NOMO-1 treated with dmso at 0.1 percent for 144 hours (cell line): ENCODE data around the gene ZNF331.

Source experiments
- DNase-seq: peaks from one replicate; lab custom pipeline; 2025; ENCODE audit not compliant: unreplicated experiment; lab: John Stamatoyannopoulos, UW

ZNF331 gene

DNA sequence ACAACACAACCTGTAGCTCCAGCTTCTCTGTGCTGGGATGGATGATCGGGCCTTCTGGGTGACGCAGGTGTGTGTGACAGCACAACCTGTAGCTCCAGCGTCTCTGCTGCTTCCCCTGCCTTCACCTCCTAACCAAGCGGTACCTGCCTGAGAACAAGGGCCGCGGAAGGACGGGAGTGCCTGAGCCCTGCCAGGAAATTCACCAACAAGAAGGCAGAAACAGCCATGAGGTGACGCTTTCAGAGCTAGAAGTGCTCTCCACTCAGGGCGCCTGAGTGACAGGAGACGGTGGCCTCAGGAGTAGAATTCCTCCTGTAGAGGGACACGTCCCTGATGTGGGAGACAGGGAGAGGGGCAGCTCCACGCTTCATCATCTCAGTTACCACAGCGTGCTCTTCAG is 17.4 kb downstream of the ZNF331 start:
- DNase-seq, result no peak

DNA sequence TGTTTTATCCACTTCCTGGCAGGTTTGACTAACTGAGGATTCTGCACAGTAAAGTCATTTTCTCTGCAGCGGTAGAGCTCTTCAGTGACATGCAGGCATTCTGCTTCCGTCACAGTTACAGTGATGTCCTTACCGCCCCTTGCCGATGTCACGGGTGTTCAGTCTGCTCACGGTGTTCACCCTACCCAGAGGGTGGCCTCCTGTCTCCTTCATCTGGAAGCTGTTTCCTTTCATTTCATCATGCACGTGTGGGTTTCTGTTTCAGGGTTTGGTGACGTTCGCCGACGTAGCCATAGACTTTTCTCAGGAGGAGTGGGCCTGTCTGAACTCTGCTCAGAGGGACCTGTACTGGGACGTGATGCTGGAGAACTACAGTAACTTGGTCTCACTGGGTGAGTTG is 33.4 kb downstream of the ZNF331 start:
- DNase-seq, result no peak

DNA sequence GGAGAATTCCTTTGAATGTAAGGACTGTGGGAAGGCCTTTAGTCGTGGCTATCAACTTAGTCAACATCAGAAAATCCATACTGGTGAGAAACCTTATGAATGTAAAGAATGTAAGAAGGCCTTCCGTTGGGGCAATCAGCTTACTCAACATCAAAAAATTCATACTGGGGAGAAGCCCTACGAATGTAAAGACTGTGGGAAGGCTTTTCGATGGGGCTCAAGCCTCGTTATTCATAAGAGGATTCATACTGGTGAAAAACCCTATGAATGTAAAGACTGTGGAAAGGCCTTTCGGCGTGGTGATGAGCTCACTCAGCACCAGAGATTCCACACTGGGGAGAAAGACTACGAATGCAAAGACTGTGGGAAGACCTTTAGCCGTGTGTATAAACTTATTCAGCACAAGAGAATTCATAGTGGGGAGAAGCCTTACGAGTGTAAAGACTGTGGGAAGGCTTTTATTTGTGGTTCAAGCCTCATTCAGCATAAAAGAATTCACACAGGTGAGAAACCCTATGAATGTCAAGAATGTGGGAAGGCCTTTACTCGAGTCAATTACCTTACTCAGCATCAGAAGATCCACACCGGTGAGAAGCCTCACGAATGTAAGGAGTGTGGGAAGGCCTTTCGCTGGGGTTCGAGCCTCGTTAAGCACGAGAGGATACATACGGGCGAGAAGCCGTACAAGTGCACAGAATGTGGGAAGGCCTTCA is 39.2 kb downstream of the ZNF331 start:
- DNase-seq, result no peak

DNA sequence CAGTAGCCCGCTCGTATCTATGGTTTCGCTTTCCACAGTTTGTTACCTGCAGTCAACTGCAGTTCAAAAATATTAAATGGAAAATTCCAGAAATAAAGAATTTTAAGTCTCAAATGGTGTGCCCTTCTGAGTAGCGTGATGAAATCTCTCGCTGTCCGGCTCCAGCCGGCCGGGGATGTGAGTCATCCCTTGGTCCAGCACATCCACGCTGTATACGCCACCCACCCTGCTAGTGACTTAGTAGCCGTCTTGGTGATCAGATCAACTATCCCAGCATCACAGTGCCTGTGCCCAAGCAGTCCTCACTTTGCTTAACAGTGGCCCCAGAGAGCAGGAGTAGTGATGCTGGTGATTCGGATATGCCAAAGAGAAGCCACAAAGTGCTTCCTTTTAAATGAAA is 40.0 kb downstream of the ZNF331 start:
- no peak for DNase-seq

DNA sequence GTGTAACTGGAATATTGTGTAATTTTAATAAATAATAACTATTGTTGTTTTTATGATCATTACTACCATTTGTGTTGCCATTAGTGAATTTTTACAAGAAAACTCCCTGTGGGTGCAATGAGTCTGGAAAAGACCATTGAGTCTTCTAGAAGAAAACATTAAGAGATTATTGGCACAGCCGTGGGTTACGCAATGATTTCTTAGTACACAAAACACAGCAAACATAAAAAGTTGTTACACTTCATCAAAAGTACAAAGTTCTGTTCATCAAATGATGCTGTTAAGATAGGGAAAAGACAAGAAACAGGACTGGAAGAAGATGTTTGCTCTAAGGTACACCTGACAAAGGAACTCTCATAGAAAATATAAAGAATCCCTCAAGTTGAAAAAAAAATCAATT is 41.6 kb downstream of the ZNF331 start:
- no peak for DNase-seq

DNA sequence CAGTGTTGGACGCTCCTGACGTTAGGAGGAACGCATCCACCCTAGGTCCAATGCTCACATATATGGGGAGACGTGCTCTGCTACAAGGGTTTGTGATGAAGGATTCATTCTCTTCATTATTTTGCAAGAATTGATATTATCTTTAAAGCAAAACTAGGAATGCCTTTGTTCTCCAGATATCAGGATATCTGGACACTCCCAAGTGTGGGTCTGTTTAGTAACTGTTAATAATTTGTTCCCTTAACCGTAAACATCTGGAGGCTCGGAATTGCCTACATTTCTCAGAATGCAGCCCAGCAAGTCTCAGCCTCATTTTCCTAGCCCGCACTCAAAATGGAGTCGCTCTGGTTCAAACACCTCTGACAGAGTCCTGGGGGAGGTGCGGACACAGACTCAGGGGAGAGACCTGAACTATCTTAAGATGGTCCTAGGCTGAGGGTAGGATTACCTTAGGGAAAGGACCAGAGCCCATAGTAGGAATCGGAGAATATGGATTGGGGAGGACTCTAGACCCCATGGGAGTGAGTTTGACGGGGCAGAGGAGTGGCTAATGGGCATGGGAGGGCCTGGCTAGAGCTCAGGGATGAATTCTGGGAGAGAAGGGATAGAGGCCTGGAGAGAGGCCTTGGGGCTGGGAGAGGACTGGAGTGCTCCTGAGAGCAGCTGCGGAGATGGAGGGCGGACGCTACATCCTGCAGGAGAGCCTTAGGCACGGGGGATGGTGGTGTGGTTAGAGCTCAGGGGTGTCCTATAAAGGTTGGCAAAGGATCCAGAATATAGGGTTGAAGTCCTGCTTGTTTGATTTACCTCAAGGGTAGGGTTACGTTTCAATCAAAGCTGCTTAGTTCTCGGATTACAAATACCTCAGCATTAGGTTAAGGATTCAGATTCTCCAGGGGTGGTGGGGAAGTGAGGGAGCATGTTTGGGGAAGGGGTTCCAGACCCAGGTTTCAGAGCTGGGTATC is 43.2 kb downstream of the ZNF331 start:
- DNase-seq, result no peak

DNA sequence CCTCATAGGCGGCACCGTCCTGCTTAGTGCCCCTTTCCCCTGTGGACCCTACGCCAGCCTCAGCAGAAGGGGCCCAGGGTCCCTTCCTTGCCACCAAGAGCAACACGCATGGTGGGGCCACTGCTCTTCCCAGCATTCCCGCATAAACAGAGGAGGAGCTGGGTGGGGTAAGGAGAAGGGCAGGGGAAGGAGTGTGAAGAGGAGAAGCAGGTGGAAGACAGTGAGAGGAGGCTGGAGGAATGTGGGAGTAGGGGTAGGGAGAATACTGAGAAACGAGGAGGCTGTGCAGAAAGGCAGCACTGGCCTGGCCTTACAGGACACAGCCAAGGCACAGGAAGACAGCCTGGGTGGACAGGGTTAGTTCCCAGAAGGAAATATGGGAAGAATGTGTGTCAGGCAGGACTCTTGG is 43.9 kb downstream of the ZNF331 start:
- no peak for DNase-seq

DNA sequence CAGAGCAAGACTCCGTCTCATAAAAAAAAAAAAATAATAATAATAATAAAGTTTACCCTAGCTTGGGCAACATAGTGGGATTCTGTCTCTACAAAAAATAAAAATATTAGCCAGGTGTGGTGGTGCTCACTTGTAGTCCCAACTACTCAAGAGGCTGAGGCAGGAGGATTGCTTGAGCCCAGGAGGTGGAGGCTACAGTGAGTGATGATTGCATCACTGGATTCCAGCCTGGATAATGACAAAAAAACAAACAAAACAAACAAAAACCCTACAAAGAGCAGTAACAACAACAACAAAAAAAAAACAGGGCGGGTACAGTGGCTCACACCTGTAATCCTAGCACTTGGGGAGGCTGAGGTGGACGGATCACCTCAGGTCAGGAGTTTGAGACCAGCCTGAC is 45.2 kb downstream of the ZNF331 start:
- DNase-seq, result no peak

DNA sequence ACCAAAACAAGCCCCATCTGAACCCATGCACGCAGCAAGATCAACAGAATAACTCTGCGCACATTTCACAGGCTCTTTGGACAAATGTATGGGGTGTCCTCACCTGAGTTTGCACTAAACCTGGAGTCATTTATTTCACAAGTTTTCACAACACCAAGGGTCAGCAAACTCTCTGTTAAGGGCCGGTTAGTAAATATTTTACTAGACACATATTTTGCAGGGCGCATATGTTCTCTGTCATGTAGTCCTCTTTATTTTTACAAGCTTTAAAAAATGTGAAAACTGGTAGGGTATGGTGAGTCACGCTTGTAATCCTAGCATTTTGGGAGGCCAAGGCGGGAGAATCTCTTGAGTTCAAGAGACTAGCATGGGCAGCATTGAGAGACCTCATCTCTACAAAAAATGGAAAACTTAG is 48.3 kb downstream of the ZNF331 start:
- no peak for DNase-seq

DNA sequence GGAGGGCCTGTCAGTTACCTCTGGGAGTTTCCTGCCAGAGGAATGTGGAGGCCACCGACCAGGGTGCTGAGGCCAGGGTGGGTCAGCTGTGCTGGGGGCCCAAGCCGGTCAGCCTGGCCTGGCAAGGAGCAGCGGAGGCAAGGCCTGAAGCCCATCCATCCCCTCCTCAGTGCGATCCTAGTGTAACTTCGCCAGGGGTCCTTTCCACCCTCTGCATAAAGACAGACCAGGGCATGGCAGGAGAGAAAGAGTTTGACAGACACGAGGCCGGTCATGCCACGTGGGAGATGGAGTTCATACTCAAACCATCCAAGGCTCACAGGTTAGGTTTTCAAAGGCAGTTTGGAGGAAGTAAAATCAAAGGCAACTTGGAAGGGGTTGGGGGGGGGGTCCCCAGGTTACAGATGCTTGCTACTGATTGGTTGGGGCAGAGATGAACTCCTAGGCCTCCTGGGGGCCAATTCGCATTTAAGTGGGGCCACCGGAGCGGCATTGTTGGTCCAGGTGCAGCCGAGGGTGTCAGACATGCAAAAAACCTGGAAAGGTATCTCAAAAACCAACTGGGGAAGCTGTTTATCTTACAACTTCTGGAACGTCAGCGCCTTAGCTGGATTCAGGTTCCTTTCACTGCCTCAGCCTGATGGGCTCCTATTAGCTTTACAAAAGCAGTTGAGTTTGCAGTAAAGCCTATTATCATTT is 57.0 kb downstream of the ZNF331 start:
- no peak for DNase-seq

DNA sequence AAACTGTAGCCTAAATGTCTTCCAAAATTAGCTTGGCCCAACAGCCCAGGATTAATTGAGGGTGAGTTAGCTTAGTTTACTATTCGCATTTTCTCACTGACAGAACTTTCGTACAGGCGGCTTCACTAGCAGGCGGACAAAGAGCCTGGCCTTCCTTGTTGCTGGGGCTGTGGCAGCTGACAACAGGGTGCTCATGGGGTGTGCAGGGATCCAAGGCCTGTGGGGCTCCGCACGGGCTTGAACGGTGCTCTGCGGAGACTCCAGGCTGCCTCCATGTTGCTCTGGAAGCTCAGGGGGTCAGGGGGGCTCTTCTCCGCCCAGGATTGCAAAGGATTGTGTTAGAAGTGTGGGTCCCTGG is 57.5 kb downstream of the ZNF331 start:
- no peak for DNase-seq

DNA sequence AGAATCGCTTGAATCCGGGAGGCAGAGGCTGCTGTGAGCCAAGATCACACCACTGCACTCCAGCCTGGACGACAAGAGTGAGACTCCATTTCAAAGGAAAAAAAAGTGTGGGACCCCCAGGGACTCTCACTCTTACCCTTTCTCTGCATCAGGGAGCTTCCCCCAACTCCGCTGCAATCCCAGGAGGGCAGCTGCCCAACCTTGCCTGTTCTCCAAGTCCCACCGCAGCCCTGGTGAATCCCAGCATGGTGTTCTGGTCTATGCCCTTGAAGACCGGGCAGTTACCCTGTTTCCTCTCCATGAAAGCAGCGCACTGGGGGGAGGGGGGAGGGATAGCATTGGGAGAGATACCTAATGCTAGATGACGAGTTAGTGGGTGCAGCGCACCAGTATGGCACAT is 58.1 kb downstream of the ZNF331 start:
- DNase-seq, result no peak

DNA sequence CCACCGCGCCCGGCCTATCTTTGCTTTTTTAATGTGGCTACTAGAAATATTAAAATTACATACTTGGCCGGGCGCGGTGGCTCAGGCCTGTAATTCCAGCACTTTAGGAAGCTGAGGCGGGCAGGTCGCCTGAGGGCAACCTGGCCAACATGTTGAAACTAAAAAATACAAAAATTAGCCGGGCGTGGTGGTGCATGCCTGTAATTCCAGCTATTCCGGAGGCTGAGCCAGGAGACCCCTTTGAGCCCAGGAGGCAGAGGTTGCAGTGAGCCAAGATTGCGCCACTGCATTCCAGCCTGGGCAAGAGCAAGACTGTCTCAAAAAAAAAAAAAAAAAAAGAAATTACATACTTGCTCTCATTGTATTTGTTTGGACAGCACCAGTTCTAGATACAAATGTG is 59.1 kb downstream of the ZNF331 start:
- no peak for DNase-seq

DNA sequence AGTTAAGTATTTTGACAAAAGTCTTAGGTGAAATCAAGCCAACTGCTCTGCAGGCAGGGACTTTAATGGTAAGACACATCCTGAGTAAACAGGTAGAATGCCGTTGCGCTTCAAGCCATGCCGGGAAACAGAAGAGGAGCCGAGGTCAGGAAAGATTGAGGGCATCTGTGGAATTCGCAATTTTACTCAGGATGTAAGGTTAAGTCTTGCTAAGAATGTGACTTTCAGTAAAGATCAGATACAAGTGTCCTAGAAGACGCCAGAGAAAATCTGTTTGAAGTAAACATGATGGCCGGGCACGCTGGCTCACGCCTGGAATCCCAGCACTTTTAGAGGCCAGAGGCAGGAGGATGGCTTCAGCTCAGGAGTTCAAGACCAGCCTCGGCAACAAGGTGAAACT is 60.4 kb downstream of the ZNF331 start:
- DNase-seq, result no peak

DNA sequence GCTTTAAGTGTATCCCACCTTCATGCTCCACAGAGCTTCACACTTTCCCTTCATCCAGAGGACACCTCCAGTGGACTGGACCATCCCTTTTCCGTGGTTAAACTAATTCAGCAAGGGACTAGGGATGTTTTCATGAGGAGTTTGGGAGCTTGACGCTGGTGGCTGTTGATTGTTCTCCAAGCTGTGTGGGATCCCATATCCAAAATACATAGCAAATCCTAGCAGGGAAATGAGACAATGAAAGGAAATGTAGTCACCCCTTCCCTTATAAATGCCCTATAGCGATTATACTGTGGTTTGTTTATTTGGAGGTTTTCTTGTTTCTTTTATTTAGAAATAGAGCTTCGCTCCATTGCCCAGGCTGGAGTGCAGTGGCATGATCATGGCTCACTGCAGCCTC is 62.3 kb downstream of the ZNF331 start:
- no peak for DNase-seq

DNA sequence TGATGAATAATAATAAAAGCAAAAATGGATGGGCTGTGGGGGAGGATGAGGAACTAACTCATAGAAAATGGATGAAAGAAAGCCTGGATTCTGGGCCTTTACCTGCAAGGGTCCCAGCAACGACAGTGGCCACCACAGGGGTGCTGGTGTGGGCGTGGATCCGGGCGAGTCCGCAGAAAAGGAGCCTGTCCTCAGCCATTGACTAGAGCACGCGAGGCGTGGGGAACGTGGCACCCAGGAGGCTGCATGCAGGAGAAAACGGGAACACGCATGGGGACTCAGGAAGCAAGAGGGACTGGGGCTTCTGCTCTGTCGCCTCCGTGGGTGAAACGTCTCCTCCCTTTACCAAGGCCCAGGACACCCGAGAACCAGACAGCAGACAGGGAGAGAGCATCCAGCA is 68.1 kb downstream of the ZNF331 start:
- no peak for DNase-seq

DNA sequence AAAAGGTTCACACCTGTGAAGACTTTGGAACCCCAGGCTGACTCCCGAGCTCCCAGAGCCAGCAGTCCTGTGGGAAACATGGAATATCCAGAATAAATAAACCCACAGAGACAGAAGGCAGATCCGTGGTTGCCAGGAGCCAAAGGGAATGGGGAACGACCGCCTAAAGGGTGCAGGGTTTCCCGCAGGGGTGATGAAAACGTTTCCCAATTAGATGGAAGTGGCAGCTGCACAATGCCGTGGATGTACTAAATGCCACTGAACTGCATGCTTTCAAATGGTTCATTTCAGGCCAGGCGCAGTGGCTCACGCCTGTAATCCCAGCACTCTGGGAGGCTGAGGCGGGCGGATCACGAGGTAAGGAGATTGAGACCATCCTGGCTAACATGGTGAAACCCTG is 70.4 kb downstream of the ZNF331 start:
- DNase-seq, result no peak

DNA sequence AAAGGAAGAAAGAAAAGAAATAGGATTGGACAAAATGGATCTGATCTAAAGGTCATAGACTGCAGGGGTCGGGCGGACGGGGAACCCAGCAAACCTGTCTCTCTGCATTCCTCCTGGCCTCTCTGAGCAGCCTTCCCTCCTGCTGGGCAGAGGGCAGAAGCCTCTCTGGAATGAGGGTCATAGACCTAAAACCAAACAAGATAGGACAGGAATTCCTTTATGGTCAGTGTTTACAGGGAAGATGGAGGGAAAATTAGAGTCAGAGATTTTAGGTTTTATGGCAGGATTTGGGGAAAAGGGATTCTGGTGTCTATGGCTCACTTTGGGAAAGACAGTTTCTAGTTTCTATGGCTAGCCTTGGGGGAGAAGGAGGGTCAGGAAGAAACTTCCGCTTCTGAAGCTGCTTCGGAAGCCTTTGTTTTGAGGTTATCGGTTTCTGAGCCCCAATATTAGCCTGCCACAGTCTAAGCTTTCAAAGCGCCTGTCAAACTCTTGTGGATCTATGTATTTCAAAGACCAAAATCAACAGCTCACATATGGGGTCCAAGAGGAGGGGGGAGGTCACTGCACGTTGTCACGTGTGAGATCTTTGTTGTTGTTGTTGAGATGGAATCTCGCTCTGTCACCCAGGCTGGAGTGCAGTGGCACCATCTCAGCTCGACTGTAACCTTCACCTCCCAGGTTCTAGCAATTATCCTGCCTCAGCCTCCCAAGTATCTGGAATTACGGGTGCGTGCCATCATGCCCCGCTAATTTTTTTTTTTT is 75.0 kb downstream of the ZNF331 start:
- DNase-seq, result no peak

DNA sequence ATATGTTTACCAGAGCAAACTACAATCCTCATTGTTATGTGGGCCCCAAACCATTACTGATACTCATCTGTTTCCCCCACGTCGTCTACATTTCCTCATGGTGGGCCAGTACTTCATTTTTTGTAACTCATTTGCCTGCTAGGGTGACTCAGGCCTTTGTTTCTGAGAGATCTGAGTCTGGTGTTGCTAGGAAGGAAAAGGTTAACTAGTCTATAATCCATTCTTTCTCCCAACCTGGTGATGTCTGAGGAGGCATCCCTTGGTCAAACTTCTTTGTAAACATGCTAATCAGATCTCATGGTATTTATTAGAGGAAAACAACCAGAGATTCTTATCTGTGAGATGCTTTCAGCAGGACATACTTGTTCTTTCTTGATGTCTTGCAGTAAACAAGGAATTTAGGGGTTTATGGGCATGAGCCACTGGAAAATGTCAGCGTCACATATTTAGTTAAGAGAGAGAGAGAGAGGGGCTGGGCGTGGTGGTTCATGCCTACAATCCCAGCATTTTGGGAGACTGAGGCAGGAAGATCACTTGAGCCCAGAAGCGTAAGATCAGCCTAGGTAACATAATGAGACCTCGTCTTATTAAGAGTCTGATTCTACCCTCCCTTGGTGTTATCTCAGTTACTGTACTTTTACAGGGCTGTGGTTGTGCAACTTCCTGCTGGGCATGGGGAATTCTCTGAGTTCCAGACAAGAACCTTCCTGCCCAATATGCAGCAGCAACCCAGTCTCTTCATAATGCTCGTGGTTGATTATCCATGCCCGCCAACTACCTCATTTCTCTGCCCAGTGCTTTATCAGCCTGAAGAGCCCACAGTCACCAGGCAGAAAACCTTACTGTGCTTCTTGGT is 84.2 kb downstream of the ZNF331 start:
- DNase-seq, result no peak
